ENCODE results near the gene INTS2.
"Not testable (repeated sequence)": the region's sequence is repeated elsewhere in the genome, so short reads cannot be mapped to it uniquely, and the experiment has no call there.

The INTS2 gene

GRCh38 chr17:61827649-61828395, 100.0 kb downstream of the INTS2 start:
- no peak overlapping the region for H3K4me3 ChIP-seq (ENCODE audit: low read depth, low read length)
- no peaks in the 10 kb centered on the region for H3K36me3 ChIP-seq (replicated peaks)
- no peak for TF ChIP-seq CTCF (IDR thresholded peaks at IDR 0.05; ENCODE audit: low read depth, low read length, missing control alignments)
- no peak overlapping the region for H3K27ac ChIP-seq
- H3K27me3 ChIP-seq (replicated peaks), result no peaks in the 10 kb centered on the region
- in situ Hi-C loops (cut with HindIII; ENCODE audit: low pct_ligation_motif_present, low sequenced_read_pairs), result no loop called here
- no peak for DNase-seq

GRCh38 chr17:61826866-61827265, 100.9 kb downstream of the INTS2 start:
- H3K36me3 ChIP-seq (replicated peaks); DNase-seq; H3K27ac ChIP-seq; H3K4me3 ChIP-seq (ENCODE audit: low read depth, low read length); in situ Hi-C loops (cut with HindIII; ENCODE audit: low pct_ligation_motif_present, low sequenced_read_pairs); H3K27me3 ChIP-seq (replicated peaks): not testable (repeated sequence)

GRCh38 chr17:61826198-61826597, 101.6 kb downstream of the INTS2 start:
- H3K4me3 ChIP-seq (ENCODE audit: low read depth, low read length); H3K27ac ChIP-seq; H3K36me3 ChIP-seq (replicated peaks); in situ Hi-C loops (cut with HindIII; ENCODE audit: low pct_ligation_motif_present, low sequenced_read_pairs); H3K27me3 ChIP-seq (replicated peaks); DNase-seq: not testable (repeated sequence)

GRCh38 chr17:61825448-61826137, 102.2 kb downstream of the INTS2 start:
- H3K4me3 ChIP-seq (ENCODE audit: low read depth, low read length), result no peak overlapping the region
- no peak for DNase-seq
- no peaks in the 10 kb centered on the region for H3K27me3 ChIP-seq (replicated peaks)
- no peak overlapping the region for H3K27ac ChIP-seq
- no peaks in the 10 kb centered on the region for H3K36me3 ChIP-seq (replicated peaks)
- TF ChIP-seq CTCF (IDR thresholded peaks at IDR 0.05; ENCODE audit: low read depth, low read length, missing control alignments), result no peak
- in situ Hi-C loops (cut with HindIII; ENCODE audit: low pct_ligation_motif_present, low sequenced_read_pairs), result no loop called here

- in situ Hi-C loops (cut with HindIII; ENCODE audit: low pct_ligation_motif_present, low sequenced_read_pairs), result no loop called here
- Histone ChIP-seq H3K27ac (no peak overlapping the region), H3K4me3 (ENCODE audit: low read depth, low read length) (no peak overlapping the region), H3K36me3 (replicated peaks) (no peaks in the 10 kb centered on the region), H3K27me3 (replicated peaks) (no peaks in the 10 kb centered on the region)
- DNase-seq, result no peak
- no peak for TF ChIP-seq CTCF (IDR thresholded peaks at IDR 0.05; ENCODE audit: low read depth, low read length, missing control alignments)
These were observed 105.2 kb downstream of the INTS2 start for GRCh38 chr17:61822326-61823285.

- Histone ChIP-seq H3K4me3 (ENCODE audit: low read depth, low read length) (no peak overlapping the region), H3K27me3 (replicated peaks) (no peaks in the 10 kb centered on the region), H3K27ac (no peak overlapping the region), H3K36me3 (replicated peaks) (no peaks in the 10 kb centered on the region)
- in situ Hi-C loops (cut with HindIII; ENCODE audit: low pct_ligation_motif_present, low sequenced_read_pairs), result no loop called here
- DNase-seq, result no peak
- no peak for TF ChIP-seq CTCF (IDR thresholded peaks at IDR 0.05; ENCODE audit: low read depth, low read length, missing control alignments)
These were observed 106.1 kb downstream of the INTS2 start for GRCh38 chr17:61821655-61822054.

- H3K36me3 ChIP-seq (replicated peaks); H3K27ac ChIP-seq; H3K4me3 ChIP-seq (ENCODE audit: low read depth, low read length); in situ Hi-C loops (cut with HindIII; ENCODE audit: low pct_ligation_motif_present, low sequenced_read_pairs); H3K27me3 ChIP-seq (replicated peaks); DNase-seq: not testable (repeated sequence)
These were observed 108.5 kb downstream of the INTS2 start for GRCh38 chr17:61819265-61819664.

All from brain microvascular endothelial cell (primary cell).